Stimulated activated CD8-positive, alpha-beta memory T cell treated with anti-CD3 and anti-CD28 coated beads, Interleukin-7, amount 100 ng/mL, for 48 hours (primary cell): ENCODE results near the gene OPHN1.

Experiments used
- DNase-seq, 2 donors: peaks; one replicate each; pipeline ENCODE4 v3.0.0-alpha.2; 2020; ENCODE audit warnings: low read depth in 1 of 2; ENCODE audit errors: extremely low read depth in 1 of 2

OPHN1 gene

DNA sequence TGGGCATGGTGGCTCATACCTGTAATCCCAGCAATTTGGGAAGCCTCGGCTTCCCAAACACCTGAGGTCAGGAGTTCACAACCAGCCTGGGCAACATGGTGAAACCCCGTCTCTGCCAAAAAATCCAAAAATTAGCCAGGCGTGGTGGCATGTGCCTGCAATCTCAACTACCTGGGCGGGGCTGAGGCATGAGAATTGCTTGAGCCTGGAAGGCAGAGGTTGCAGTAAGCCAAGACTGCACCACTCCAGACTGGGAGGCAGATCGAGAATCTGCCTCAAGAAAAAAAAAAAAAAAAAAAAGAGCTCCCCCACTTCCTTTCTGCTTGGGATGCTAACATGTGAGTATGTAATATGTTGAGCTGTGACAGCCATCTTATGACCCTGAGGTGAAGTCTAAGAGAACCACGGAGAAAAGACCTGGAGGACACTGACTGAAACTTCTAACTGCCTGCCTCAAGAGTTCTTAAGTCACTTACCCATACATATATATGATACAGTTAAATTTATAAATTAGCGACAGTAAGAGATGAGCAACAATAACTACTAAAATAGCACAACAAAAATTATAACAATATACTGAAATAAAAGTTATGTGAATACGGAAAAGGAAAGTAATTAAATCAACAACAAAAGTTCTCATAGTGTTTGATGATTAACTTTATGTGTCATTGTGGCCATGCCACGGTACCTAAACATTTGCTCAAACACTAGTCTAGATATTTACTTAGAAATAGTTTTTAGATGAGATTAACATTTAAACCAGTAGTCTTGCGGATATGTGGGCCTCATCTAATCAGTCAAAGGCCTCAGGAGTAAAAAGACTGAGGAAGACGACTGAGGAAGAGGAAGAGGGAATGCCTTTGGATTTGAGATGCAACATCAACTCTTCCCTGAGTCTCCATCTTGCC, 178.3 kb downstream of the OPHN1 start:
- no peak for DNase-seq

DNA sequence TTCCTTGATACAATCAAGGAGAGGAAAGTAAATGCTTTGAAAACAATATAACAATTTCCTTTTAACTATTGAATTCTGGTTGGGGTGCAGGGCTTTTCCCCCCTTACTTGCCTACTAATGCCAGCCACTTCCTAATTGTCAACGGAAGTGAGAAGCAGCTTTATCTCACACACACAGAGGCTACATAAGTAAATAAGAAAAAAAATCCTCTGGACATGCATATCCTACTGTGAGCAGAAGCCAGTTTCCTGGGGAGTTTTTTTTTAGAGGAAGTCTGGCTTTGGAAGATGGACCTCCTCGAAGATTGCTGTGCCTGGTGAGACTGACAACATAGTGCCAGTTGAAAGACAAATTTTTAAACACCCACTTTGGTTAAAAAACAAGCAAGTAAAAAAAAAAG, 180.6 kb downstream of the OPHN1 start:
- DNase-seq: no peak

DNA sequence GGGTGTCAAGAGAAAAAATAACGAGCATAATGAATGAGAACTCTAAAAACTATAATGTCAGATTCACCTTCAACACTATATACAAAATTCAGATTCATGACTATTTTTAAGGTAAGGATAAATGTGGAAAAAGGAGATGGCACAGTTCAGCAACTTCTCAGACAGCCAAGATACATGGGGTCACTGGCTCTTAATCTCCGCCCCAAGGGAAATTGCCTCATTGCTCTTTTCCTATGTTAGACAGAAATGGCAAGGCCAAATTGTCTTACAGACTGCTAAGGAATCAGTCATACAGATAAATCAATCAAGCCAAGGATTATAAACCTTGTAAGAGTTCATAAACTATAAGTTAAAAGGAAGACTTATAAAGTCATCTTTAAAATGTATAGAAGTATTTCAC, 183.4 kb downstream of the OPHN1 start:
- no peak for DNase-seq

DNA sequence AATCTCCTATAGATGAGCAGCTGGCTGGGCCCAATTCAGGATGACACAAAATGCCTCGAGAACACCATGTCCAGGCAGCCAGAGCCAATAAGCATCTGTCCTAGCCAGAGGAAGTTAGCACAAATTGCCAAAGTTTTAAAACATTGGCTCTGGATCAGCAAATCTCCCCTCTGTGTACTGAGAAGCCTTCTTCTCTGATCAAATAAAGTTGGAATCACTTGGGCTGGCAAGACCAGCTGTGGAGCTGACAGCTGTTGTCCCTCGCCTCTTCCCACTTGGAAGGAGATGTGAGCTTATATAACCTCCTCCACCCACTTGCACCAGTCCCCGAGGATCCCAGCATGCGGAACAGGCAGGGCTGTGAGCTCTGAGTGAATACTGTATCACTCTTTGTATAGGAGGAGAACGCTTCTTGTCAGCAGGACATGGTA, 183.9 kb downstream of the OPHN1 start:
- no peak for DNase-seq

DNA sequence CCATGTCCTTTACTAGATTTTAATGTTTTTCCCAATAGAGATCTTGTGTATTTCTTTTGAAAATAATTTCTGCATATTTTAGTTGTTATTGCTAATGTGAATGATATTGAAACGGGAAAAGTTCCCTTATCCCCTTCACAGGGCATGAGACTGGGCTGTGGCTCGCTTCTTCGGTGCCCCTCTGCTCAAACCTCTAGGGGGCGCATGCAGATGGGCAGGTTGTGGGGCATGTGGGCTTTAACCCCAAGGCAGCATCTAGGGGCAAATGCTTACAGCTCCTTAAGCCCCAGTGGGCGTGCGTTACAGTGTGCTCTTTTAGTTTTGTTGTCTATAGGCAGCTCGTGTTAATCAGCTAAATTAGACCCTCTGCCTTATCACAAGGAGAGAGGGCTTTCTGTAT, 194.7 kb downstream of the OPHN1 start:
- no peak for DNase-seq

DNA sequence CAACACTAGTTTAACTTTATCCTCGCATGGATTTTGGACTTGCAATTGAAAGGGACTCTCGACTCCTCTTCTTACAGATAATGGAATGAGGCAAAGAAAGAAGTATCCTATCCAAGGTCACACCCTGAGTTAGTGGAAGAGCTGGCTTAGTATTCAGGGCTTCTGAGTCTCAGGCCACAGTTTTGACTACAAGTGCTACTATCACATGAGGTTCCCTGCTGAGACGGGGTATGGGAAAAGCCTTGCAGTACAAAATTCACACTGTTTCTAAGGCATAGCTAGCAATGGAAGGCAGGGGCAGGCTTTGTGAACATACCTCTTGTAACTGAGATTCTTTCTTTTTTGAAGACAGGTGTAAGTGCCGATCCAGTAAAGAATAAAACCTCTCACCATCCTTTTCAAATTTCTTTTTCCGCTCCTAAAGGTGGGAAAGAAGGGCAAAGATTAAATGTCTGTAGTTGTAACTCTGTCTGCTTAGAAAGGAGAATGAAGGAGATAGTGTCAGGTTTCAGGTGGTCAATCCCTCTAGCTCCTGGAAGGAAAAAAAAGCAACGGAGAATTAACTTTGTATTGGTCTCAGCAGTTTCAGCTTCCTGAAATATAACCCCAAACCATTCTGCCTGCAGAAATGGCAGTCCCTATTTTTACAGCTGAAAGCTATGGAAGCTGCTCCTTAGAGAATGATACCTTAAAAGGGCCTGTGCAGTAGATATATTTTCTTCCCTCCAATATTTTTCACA, 199.0 kb downstream of the OPHN1 start:
- DNase-seq: no peak

DNA sequence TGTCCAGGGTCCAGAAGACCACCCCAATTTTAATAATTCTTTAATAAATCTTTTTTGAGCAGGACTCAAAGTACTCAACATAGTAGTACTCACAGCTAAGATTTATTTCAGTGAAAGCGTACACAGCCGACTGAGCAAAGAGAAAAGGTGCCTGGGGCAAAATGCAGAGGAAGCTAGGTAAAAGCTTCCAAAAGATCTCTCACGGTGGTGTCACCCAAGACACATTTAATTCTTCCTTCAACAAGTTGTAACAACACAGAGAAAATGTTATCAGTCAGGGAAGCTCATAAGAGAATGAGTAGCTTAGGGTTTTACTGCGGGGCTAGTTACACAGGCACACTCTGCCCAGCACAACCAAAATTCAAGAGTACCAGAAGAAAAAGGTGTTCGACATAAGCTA, 201.1 kb downstream of the OPHN1 start:
- no peak for DNase-seq

DNA sequence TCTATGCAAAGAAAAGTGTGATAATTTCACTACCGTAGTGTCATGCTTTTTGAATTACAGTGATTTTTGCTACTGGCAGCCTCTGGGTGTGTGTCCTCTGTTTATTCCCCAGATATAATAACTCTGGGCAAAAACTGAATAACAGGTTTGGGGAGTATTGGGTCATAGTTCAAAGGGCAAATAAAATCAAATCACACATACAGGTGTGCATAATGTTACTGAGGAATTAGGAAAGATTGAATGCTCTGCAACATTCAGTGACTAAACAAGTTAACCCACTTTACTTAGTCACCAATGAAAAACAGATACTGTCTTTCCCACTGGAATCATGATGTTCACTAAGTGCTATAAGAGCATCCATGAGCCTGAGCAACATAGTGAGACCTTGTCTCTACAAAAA, 224.3 kb downstream of the OPHN1 start:
- DNase-seq: no peak

DNA sequence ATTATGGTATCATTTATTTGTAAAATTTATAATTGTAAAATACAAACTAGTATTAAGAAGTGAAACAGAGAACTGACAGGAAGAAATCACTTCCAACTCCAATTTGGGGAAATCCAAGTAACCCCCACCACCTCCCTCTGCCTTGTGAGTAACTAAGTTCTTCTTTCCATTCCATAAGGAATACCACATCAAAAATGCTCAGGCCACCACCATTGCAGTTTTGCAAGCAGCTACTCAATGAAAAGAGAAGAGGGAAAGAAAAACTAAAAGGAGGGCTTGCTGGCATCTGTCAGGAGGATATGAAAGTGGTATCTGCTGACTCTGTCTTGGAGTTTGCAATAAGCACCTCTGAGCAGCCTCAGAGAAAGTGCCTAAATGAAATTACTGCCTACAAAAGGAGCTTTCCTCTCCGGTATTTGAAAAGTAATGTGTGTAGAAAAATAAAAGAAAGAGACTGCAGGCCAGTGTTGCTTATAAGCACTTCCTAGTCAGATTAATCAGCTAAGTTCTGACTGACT, 228.7 kb downstream of the OPHN1 start:
- DNase-seq: no peak

DNA sequence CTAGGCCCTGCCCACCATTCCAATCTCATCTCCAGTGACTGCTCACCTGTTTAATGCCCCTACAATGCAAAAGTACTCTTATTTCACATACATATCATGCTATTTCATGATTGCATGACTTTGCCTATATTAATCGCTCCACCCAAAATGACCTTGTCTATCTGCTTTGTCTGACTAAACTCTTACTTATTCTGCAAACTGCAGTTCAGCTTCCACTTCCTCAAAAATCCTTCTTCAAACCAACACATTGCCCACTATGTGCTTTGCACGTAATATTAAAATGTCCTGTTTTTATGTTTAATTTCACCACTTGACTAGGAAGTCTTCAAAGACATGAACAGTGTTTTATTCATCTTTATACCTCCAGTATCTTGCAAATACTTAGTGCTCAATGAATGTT, 229.6 kb downstream of the OPHN1 start:
- no peak for DNase-seq

DNA sequence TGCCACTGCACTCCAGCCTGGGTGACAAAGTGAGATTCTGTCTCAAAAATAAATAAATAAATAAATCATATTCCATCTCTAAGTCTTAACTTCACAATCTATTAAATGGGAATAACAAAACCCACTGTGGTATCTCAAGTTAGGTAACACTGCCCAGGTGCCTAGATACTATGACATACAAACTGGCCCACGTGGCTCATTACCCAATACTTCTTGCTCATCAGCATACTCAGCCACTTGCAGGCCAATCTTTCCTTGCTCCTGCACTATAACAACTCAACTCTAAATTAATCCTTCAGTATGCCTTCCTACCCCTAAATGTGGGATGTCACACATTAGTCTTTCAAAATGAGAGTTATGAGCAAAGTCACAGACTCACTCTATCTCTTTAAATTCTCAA, 230.1 kb downstream of the OPHN1 start:
- DNase-seq: no peak

DNA sequence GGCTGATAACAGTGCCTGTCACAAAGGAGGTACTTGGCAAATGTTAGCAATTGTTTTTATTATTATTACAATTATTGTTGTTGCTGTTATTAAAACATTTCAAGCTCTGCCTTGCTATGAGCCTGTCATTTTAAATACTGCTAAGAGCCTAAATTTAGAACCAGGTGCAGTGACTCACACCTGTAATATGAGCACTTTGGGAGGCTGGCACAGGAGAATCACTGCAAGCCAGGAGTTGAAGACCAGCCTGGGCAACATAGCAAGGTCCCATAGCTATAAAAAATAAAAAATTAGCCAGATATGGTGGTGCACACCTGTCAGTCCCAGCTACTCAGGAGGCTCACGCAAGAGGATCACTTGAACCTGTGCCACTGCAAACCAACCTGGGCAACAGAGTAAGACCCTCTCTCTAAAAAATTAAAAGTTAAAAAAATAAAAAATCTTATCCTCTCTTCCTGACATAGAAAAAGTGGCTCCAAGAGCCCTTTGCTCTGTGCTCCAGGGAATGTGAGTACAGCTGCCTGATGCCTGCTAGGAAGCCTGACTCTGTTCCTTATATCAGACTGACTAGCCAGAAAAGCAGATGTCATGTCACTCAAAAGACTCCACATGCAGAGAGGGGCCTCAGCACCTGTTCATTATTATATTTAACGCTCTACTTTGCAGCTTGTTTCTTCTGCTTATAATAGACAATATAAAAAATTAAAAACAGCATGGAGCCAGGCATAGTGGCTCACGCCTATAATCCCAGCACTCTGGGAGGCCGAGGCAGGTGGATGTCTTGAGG, 234.0 kb downstream of the OPHN1 start:
- DNase-seq: no peak

DNA sequence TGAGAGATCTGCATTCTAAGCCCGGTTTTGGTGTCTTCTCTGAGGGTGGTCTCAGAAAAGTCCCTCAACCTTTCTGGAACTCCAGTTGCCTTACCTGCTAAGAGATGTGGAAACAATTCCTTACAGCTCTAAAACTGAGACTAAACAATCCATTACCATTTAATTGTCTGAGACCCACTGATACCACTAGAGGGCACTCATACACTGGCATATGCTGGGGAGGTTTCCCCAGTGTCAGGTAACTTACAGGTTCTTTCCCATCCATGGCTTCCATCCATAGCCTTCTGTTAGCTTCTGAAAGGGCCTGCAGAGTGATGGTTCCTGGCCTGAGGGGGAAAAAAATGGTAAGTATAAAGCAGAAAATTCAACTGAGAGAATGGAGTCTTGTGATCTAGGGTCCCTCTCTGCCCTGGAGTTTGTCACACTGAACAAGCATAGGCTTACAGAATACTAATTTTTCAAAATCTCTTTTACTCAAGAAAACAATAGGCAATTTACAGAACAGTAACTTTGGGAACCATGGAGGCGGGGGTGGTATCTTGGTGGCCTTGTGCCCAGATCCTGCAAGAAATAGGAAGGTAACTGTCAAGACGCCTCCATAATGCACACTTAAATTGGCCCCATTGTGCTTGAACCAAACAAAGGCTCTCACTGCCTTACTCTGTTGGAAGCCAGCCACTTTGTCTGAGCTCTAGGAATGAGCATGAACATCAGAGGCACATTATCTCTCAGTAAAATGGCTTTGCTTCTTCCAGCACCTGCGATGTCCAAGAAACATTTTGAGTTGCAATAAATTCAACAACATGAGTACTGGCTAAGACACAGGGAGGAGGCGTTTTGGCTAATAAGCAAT, 236.1 kb downstream of the OPHN1 start:
- no peak for DNase-seq

DNA sequence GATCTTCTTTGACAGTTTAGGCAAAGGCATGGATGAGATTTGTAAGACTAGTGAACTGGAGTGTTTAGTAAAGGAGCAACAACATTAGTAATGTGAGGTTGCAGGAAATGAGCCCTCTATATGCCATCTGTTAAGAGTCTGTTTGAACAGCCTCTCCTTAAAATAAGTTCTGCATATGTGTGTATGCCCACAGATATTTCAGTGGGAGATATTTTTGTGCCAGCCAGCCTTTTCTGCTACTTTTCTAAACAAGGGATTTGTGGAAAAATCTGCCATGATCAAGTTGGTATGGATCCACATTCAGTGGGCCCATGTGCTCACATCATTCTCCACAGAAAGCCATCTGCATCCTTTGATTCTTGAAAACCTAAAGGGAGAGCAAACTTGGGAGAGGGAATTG, 237.7 kb downstream of the OPHN1 start:
- DNase-seq: no peak

DNA sequence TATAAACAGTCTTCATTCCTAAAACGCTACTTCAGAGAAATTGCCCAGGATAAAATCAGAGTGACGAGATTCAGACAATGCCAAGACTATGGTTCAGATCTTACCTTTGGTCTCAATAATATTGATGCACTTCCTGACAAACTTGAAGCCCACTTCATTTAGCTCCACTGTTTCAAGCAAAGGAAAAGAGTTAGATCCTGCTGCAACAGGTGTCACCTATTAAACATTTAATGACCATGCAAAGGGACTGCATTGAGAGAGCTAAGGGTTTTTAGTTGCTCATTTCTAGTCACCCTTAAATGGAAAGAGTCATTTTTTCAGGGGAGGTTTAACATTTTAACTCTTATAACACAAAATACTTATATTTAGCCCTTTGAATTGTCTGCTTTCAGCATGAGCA, 239.5 kb downstream of the OPHN1 start:
- no peak for DNase-seq

DNA sequence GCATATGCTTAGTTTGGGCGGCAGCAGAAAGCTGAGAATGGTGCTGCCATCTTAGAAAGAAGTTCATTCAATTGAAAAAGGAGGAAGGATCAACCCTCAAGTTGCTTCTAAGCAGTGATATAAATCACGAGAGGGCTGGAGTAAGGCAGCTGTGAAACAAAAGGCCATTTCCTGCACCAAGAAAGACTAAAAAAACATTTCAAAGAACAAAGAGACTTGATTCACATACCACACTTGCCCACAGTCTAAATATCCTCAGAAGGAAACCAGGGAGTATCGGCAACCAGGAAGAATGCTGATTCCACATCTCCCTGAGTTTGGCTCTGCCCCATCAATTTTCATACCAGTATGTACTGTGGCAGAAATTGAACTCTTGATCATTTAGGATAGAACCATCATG, 240.1 kb downstream of the OPHN1 start:
- no peak for DNase-seq

DNA sequence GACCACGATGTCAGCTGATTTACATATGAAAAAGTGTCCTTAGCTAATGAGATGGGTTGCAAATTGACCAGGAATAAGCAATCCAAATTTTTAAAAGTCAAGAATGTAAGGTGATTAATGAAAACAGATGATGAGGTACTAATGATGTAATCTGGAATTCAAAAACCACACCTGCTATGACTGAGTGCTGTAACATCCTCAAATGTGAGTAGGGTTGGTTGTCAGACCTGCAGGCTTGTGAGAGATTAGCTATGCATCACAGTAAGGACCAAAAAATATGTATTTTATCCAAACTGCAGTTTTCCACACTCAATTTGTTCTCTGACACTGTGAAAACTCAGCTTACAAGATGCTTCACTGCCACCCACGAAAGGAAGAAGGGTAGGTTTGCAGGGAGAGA, 242.5 kb downstream of the OPHN1 start:
- DNase-seq: no peak

DNA sequence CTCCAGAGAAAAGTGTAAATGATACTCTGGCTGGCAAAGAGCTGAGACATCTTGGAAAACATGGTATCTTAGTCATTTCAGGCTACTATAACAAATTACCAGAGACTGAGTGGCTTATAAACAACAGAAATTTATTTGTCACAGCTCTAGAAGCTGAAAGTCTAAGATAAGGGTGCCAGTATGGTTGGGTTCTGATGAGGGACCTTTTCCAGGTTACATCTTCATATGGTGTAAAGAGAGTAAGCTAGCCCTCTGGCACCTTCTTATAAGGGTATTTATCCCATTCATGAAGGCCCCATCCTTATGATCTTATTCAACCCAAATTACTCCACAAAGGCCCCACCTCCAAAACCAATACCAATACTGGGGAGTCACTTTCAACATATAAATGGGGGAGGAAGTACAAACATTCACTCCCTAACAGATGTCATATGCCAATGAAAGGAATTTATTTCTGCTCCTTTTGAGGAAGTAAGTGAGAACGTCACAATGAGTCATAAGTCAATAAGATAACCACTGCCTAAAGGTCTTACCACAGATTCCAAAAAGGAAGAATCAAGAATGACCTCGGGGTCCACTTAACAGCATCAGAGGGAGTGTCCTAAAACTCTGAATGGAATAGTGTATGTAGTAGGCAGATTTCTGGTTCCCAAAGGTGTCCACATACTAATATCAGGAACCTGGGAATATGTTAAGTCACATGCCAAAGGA, 246.6 kb downstream of the OPHN1 start:
- DNase-seq: no peak

DNA sequence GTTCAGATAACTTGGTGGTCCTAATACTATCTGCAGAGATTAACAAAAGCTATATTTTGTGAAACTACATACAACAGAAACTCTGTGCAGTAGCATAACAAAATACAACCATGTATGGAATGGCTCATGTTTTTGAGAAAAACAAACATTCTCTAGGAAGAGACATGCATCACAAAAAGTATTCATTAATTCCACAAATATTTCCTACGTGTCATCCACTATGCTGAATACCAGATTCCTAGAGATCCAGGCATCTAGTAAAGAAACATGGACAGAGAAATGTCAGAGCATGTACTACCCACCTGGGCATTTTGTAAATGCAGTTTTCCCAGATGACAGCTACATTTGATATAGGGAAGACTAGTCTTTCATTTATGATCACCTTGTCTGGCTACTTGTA, 248.1 kb downstream of the OPHN1 start:
- DNase-seq: no peak
